Gastrocnemius medialis (tissue), 4 donors: ENCODE measurements around the gene KHDRBS2.

ENCODE experiments used
- POLR2A ChIP-seq, 2 donors: fragments of 450-650 bp; IDR thresholded peaks; one replicate each; pipeline ENCODE4 v1.6.1; 2017; ENCODE audit warnings: antibody characterized with exemption in 2 of 2, mild to moderate bottlenecking in 2 of 2, moderate library complexity in 2 of 2
- TF ChIP-seq, protein P1 (sequence below), 5 experiments: fragments of 450-650 bp in 3 of 5; fragments of 200-600 bp in 2 of 5; sonication (generic) in 2 of 5; IDR thresholded peaks in 4 of 5; conservative IDR thresholded peaks in 1 of 5; 1 replicate in 4 of 5; 2 replicates in 1 of 5; pipeline ENCODE4 v1.5.1; 2016 to 2019; ENCODE audit warnings: antibody characterized with exemption in 5 of 5, mild to moderate bottlenecking in 3 of 5, moderate library complexity in 3 of 5

DNA sequence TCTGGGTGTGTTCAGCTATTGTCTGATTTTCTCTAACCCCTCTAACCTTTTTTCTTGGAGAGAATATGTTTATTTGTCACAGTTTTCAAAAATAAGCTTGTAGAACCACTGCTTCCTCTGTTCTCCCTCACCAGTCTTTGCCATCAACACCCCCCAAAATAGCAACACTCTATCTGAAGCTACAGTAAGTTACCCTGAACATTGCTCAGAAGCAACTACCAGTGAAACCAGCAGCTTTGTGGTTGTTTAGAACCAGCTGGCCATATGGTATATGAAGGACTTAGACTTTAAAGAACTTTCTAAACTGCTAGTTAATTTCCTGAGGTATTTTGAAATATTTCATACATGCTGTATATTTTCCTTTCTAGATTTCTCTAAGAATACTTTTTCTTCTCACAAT lies 242.9 kb downstream of the KHDRBS2 start:
- no peak for TF ChIP-seq POLR2A (IDR thresholded peaks at IDR 0.05)
- TF ChIP-seq, protein P1, sequence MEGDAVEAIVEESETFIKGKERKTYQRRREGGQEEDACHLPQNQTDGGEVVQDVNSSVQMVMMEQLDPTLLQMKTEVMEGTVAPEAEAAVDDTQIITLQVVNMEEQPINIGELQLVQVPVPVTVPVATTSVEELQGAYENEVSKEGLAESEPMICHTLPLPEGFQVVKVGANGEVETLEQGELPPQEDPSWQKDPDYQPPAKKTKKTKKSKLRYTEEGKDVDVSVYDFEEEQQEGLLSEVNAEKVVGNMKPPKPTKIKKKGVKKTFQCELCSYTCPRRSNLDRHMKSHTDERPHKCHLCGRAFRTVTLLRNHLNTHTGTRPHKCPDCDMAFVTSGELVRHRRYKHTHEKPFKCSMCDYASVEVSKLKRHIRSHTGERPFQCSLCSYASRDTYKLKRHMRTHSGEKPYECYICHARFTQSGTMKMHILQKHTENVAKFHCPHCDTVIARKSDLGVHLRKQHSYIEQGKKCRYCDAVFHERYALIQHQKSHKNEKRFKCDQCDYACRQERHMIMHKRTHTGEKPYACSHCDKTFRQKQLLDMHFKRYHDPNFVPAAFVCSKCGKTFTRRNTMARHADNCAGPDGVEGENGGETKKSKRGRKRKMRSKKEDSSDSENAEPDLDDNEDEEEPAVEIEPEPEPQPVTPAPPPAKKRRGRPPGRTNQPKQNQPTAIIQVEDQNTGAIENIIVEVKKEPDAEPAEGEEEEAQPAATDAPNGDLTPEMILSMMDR (IDR thresholded peaks at IDR 0.05 in 4 of 5, conservative IDR thresholded peaks at IDR 0.05 in 1 of 5), result no peak
